A549 (cell line): ENCODE data around the gene CPXCR1. TPM values are rescaled to one million over a fixed set of nuclear protein-coding genes. Genes with fewer than 3 reads are reported as not detected.
"Not testable (repeated sequence)": the region's sequence is repeated elsewhere in the genome, so short reads cannot be mapped to it uniquely, and the experiment has no call there.

Experiments used
- ATAC-seq, 2 experiments: fragments of 200-7000 bp in 1 of 2; fragments of >200 bp in 1 of 2; cut with Nextera tagmentation in 1 of 2; cut with Tn5 transposase in 1 of 2; 3 replicates each; pipeline versions ENCODE4 v1.8.0 to v1.9.1; 2018 to 2020; ENCODE audit warnings: mild to moderate bottlenecking in 1 of 2, moderate library complexity in 1 of 2
- CTCF ChIA-PET: fragments of 300-600 bp; sonication (Branson Sonifier 250); formaldehyde crosslinking; extraction: SDS; loops from one replicate; lab custom pipeline; 2021; ENCODE audit warnings: antibody characterized with exemption, inconsistent platforms; lab: Yijun Ruan, JAX
- POLR2A ChIA-PET: fragments of 350-600 bp; formaldehyde crosslinking; extraction: SDS; loops from one replicate; lab custom pipeline; 2021; ENCODE audit warnings: antibody characterized with exemption, inconsistent platforms; lab: Yijun Ruan, JAX
- DNase-seq, 2 experiments: peaks; one replicate each; pipeline versions ENCODE4 v3.0.0 to v3.0.0-alpha.2; 2011 to 2016; ENCODE audit warnings: low read depth in 1 of 2, low spot score in 1 of 2
- FAIRE-seq: peaks from 2 replicates; lab custom pipeline; 2011; peaks lifted over from hg19 to GRCh38; lab: Jason Lieb, UNC
- H3K27ac ChIP-seq, 2 experiments: fragments of >200 bp; sonication (Bioruptor Twin); formaldehyde crosslinking; 3 replicates each; pipeline ENCODE4 v1.5.1; 2016 to 2017
- H3K4me1 ChIP-seq: fragments of >200 bp; sonication (Bioruptor Twin); formaldehyde crosslinking; 3 replicates; pipeline ENCODE4 v1.6.1; 2016
- H3K4me2 ChIP-seq: fragments of >200 bp; sonication (Bioruptor Twin); formaldehyde crosslinking; 3 replicates; pipeline ENCODE4 v1.6.1; 2016
- H3K4me3 ChIP-seq: fragments of >200 bp; sonication (Bioruptor Twin); formaldehyde crosslinking; 3 replicates; pipeline ENCODE4 v1.5.1; 2016
- H3K9me3 ChIP-seq: fragments of >200 bp; sonication (Bioruptor Twin); formaldehyde crosslinking; 3 replicates; pipeline ENCODE4 v1.6.1; 2016
- BHLHE40 ChIP-seq: IDR thresholded peaks from 2 replicates; pipeline ENCODE4 v1.6.1; 2012; ENCODE audit warnings: low read depth, low read length, inconsistent platforms
- CHD2 ChIP-seq: fragments of 150-350 bp; IDR thresholded peaks from 2 replicates; pipeline ENCODE4 v1.6.1; 2014; ENCODE audit warnings: low read length; ENCODE audit not compliant: partially characterized antibody
- EHF ChIP-seq: fragments of 250-450 bp; sonication (Bioruptor Pico); IDR thresholded peaks from 2 replicates; pipeline ENCODE4 v1.5.0; 2020; ENCODE audit warnings: mild to moderate bottlenecking
- ESRRA ChIP-seq: fragments of 150-350 bp; IDR thresholded peaks from 2 replicates; pipeline ENCODE4 v1.6.1; 2014; ENCODE audit warnings: mild to moderate bottlenecking, low read length, borderline replicate concordance
- FOXS1 ChIP-seq: fragments of 250-450 bp; sonication (Bioruptor Pico); IDR thresholded peaks from 2 replicates; pipeline ENCODE4 v1.5.0; 2020; ENCODE audit warnings: mild to moderate bottlenecking, moderate library complexity
- KDM1A ChIP-seq: fragments of 200-600 bp; sonication (generic); IDR thresholded peaks from 2 replicates; pipeline ENCODE4 v1.6.1; 2016; ENCODE audit warnings: low read depth, mild to moderate bottlenecking
- MYC ChIP-seq: IDR thresholded peaks from 2 replicates; pipeline ENCODE4 v1.6.1; 2012; ENCODE audit warnings: mild to moderate bottlenecking, inconsistent platforms, low read length, improper control_type of control experiment, borderline replicate concordance
- REST ChIP-seq: fragments of 200-600 bp; sonication (generic); IDR thresholded peaks from 2 replicates; pipeline ENCODE4 v1.6.1; 2016; ENCODE audit warnings: antibody characterized with exemption, mild to moderate bottlenecking, moderate library complexity
- RFX5 ChIP-seq: fragments of 450-650 bp; IDR thresholded peaks from 2 replicates; pipeline ENCODE4 v1.7.1; 2014; ENCODE audit warnings: antibody characterized with exemption, mild to moderate bottlenecking, moderate library complexity
- SMC3 ChIP-seq: fragments of >200 bp; sonication (Bioruptor Twin); formaldehyde crosslinking; IDR thresholded peaks from 3 replicates; pipeline ENCODE4 v1.6.1; 2018; ENCODE audit warnings: inconsistent platforms
- USF2 ChIP-seq: fragments of 450-650 bp; IDR thresholded peaks from 2 replicates; pipeline ENCODE4 v1.6.1; 2014; ENCODE audit warnings: antibody characterized with exemption
- ZC3H11A ChIP-seq: fragments of 450-650 bp; IDR thresholded peaks from 2 replicates; pipeline ENCODE4 v1.6.1; 2014; ENCODE audit warnings: antibody characterized with exemption, mild to moderate bottlenecking
- ZFP36 ChIP-seq: fragments of 450-650 bp; IDR thresholded peaks from 2 replicates; pipeline ENCODE4 v1.6.1; 2014; ENCODE audit warnings: borderline replicate concordance; ENCODE audit not compliant: partially characterized antibody
- WGBS: methylation state at CpG from one replicate; pipeline ENCODE4 v1.1.6; 2017; ENCODE audit errors: missing lambda C conversion rate; 5-methylcytosine and 5-hydroxymethylcytosine counted together
- polyA minus RNA-seq: library from RNA; depleted of rRNA, polyadenylated mRNA; stranded (reverse); fragments of >200 nt; gene quantifications from 2 replicates; pipeline ENCODE4 v1.2.3, GENCODE V29; 2011; rRNA and poly(A)+ RNA removed
- polyA plus RNA-seq, 4 experiments: library from polyadenylated mRNA; depleted of rRNA in 3 of 4; stranded (reverse); fragments of >200 nt; fragmentation: RNase III in 1 of 4; extraction: RNeasy Plus Mini Kit Qiagen cat#74134 plus additional on column Dnase treatment in 1 of 4; gene quantifications; 2 replicates in 3 of 4; 3 replicates in 1 of 4; pipeline ENCODE4 v1.2.3, GENCODE V29; 2011 to 2017
- TF ChIP-seq, protein P1 (sequence below): IDR thresholded peaks from 2 replicates; pipeline ENCODE4 v1.6.1; 2012; ENCODE audit warnings: low read depth, borderline replicate concordance

CPXCR1 gene
- polyA plus RNA-seq (2011; rRNA removed) (not detected in 2 replicates), polyA plus RNA-seq (2017; fragmentation: RNase III; extraction: RNeasy Plus Mini Kit Qiagen cat#74134 plus additional on column Dnase treatment) (not detected in 3 replicates), polyA minus RNA-seq (not detected in 2 replicates)
- not detected in 2 replicates for polyA plus RNA-seq (2012; cell fraction: cytosol; rRNA removed)
- polyA plus RNA-seq (2012; cell fraction: nucleus; rRNA removed) = not detected in 2 replicates

DNA sequence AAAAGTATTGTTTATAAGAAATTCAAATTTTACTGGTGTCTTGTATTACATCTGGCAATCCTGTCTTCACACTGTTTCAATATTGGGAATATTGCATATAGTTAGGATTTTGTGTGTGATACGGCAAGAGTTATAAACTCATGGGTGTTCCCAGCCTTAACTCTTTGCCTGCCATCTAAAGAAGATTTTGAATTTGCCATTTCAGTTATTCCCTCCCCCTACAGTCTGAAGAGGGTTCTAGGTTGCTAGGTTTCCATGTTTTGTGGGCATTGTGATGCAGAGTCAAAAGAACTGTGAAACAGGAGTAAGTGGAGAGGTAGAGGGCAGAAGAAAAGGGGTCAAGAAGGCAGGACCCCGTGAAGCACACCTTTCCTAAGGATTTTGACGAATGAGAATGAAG is at the start of gene CPXCR1:
Gene CPXCR1 (plus strand): TSS at position 301 of the 400 bp plus-strand sequence. CDS start 6,190 bp downstream, outside the sequence.
- Histone ChIP-seq H3K4me3 (no peak within 1 kb of the TSS), H3K4me2 (no peak within 1 kb of the TSS), H3K27ac (no peak within 1 kb of the TSS), H3K4me1 (no peaks in the 10 kb centered on the region), H3K9me3 (no peaks in the 10 kb centered on the region)
- TF ChIP-seq ESRRA = no peak
- no peak for TF ChIP-seq ZFP36
- TF ChIP-seq KDM1A = no peak
- no peak for TF ChIP-seq ZC3H11A
- no peak for TF ChIP-seq FOXS1 (CRISPR knock-in tag)
- no peak for TF ChIP-seq RFX5
- TF ChIP-seq SMC3 = no peak
- TF ChIP-seq CHD2 = no peak
- no peak for TF ChIP-seq USF2
- no peak for TF ChIP-seq MYC
- 9% methylated on average over 3 of the region's 3 CpGs for WGBS
- ChIA-PET CTCF (no interaction called here), POLR2A (no interaction called here)
- ATAC-seq (no peak), FAIRE-seq (no peak), DNase-seq (no peak)

DNA sequence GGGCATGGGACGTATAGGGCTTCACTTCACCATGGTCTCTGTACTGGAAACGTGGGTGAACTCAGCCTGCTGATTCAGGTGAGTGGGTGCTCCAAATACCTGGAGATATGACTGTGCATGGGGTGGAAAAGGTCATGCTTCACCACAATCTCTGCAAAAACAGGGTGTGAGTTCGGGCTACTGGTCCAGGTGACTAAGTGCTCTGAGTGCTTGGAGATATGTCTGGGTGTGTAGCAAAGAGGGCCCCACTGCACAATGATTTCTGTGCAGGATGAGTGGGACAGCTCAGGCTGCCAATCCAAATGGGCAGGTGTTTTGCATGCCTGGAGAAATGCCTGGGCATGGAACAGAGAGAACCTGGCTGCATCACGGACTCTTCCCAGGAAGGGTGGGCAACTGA is 11.2 kb upstream of the CPXCR1 start:
- Histone ChIP-seq H3K4me3 (no peak overlapping the region), H3K4me2 (no peak overlapping the region), H3K4me1 (no peaks in the 10 kb centered on the region), H3K9me3 (no peaks in the 10 kb centered on the region), H3K27ac (no peak overlapping the region)
- ATAC-seq (no peak), DNase-seq (no peak), FAIRE-seq (no peak)
- TF ChIP-seq BHLHE40 (no peak), REST (no peak), EHF (CRISPR knock-in tag) (no peak), USF2 (no peak)
- TF ChIP-seq, protein P1, sequence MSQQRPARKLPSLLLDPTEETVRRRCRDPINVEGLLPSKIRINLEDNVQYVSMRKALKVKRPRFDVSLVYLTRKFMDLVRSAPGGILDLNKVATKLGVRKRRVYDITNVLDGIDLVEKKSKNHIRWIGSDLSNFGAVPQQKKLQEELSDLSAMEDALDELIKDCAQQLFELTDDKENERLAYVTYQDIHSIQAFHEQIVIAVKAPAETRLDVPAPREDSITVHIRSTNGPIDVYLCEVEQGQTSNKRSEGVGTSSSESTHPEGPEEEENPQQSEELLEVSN = no peak
- WGBS = 6% methylated on average over 3 of the region's 4 CpGs
- ChIA-PET POLR2A (no interaction called here), CTCF (no interaction called here)

DNA sequence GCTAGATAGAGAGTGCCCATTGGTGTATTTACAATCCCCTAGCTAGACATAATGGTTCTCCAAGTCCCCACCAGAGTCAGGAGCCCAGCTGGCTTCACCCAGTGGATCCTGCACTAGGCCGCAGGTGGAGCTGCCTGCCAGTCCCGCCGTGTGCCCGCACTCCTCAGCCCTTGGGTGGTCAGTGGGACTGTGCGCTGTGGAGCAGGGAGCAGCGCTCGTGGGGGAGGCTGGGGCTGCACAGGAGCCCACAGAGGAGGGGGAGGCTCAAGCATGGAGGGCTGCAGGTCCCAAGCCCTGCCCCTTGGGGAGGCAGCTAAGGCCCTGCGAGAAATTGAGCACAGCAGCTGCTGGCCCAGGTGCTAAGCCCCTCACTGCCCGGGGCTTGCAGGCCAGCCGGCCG is 810 bp upstream of the CPXCR1 start:
- POLR2A ChIA-PET, H3K4me2 ChIP-seq, H3K4me1 ChIP-seq, H3K9me3 ChIP-seq, H3K27ac ChIP-seq, DNase-seq, FAIRE-seq, H3K4me3 ChIP-seq, ATAC-seq: not testable (repeated sequence)
- 80% methylated on average over 3 of the region's 11 CpGs for WGBS
- CTCF ChIA-PET = interaction anchor here (0.6 kb wide), 1 partner anchor 676 kb away, joined by 4 read pairs; no protein-coding TSS in a partner anchor

GRCh38 chrX:88752339-88752738 is 5.3 kb downstream of the CPXCR1 start:
- FAIRE-seq, POLR2A ChIA-PET, DNase-seq, H3K4me3 ChIP-seq, ATAC-seq, H3K9me3 ChIP-seq, H3K27ac ChIP-seq, H3K4me1 ChIP-seq, CTCF ChIA-PET, H3K4me2 ChIP-seq: not testable (repeated sequence)
- WGBS = 35% methylated on average over 5 of the region's 5 CpGs
